ENCODE results near the gene ZMYND15.

The ZMYND15 gene

GRCh38 chr17:4717791-4718190 lies 21.8 kb upstream of the ZMYND15 start:
- DNase-seq: no peak

DNA sequence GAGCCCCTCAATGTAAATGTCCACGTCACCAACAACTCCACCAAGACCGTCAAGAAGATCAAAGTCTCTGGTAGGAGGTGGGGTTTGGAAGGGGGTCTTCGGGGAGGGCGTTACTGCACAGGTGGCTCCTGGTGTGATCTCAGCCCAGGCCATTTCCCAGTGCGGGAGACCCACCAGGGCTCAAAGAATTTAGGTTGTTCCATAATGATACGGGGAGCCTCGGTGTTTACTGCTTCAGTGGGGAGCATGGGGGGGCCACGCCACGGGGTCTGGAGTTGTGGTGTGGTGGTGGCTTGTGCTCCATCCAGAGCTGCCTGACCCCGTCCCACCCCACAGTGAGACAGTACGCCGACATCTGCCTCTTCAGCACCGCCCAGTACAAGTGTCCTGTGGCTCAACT lies 21.4 kb upstream of the ZMYND15 start:
- DNase-seq: no peak

DNA sequence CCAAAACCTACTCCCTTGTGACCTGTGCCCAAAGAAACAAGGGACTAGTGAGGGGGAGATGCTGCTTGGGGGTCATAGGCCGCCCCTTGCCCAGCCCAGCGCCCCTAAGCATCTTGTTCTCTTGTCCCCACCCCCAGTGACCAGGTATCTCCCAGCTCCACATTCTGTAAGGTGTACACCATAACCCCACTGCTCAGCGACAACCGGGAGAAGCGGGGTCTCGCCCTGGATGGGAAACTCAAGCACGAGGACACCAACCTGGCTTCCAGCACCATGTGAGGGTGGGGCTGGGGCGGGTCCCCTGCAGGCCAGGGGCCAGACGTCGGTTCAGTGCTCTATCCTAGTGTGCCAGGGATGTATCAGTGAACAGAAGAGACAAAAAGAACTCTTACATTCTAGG lies 20.5 kb upstream of the ZMYND15 start:
- DNase-seq: no peak

- DNase-seq: no peak
Observed at GRCh38 chr17:4719684-4720221, 19.9 kb upstream of the ZMYND15 start.

- DNase-seq: no peak
Observed at GRCh38 chr17:4720787-4721186, 18.8 kb upstream of the ZMYND15 start.

DNA sequence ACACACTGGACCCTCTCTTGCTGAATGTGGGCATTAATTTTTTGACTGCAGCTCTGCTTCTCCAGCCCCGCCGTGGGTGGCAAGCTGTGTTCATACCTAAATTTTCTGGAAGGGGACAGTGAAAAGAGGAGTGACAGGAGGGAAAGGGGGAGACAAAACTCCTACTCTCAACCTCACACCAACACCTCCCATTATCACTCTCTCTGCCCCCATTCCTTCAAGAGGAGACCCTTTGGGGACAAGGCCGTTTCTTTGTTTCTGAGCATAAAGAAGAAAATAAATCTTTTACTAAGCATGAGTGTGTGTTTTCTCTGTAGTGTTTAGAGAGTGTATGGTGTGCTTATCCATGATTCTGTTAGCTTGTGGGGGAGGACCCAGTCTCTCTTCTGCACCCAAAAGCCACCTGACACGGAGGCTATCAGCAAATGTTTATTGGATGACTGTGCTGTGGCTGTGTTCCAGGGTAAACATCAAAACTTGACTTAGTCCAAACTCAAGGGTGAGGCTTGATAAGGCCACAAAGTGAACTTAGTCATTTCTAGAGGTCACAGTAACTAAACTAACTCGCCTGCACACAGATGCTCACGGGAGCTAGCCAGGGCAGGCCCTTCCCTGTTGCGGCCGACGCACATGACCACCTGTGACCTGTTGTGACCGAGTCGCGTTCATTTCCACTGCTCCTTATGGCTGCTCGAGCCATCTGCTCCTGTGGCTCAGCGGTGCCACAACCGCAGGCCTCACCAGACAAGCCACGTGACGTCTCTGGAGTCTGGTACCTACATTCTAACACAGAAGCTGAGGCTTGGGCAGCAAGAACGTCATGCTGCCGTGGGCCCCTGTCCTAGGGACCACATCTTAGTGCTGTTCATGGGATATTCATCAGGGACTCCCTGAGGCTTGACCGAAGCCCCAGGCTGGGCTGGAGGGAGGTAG lies 18.2 kb upstream of the ZMYND15 start:
- DNase-seq: no peak

GRCh38 chr17:4722678-4723240 lies 16.9 kb upstream of the ZMYND15 start:
- DNase-seq: no peak

DNA sequence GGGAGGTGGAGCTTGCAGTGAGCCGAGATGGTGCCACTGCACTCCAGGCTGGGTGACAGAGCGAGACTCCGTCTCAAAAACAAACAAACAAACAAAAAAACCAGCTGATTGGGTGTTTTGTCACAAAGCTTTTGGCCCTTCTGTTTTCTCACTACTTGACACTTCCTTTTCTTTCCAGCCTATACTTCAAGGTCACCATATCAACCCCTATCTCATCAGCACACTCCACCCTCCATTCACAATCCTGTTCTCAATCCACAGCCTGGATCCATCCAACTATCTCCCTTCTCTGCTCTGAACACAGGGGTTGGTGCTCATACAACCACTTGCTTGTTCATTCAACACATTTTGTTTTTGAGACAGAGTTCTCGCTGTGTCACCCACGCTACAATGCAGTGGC lies 15.0 kb upstream of the ZMYND15 start:
- no peak for DNase-seq

- DNase-seq: no peak
Observed at GRCh38 chr17:4725646-4726310, 13.9 kb upstream of the ZMYND15 start.

DNA sequence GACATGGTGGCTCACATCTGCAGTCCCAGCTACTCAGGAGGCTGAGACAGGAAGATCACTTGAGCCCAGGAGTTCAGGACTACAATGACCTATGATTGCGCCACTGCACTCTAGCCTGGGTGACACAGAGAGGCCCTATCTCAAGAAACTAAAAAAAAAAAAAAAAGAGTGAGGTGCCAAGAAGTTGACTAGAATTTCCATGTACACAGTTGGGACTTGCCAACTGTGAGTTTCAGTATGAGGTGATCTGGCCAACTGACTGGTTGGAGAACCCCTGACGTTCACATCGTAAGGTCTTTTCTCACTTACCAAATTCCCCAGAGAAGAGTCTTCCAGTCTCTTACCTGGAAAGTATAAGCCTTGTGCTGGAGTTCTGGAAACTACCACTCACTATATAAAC lies 11.5 kb upstream of the ZMYND15 start:
- no peak for DNase-seq

DNA sequence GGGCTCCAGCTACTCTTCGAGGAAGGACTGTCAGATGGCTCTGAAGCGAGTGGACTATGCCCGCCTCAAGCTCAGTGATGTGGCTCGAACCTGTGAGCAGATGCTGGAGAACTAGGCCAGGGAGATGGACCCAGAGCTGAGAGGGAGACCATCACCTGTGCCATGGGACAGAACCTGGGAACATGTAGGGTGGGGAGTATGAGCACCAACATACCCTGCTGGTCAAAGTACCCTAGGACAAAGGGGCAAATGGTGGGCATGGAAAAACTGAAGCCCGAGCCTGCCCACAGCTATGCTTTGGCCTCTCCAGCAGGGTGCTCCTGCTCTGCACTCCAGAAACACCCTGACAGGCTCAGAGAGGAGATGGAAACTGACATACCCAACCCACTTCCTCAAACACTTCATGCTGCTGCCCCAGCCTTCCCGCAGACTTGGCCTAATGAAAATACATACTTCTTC lies 6.5 kb upstream of the ZMYND15 start:
- no peak for DNase-seq

GRCh38 chr17:4734857-4735475 lies 4.7 kb upstream of the ZMYND15 start:
- no peak for DNase-seq

- DNase-seq: no peak
Observed at GRCh38 chr17:4735876-4736651, 3.6 kb upstream of the ZMYND15 start.

DNA sequence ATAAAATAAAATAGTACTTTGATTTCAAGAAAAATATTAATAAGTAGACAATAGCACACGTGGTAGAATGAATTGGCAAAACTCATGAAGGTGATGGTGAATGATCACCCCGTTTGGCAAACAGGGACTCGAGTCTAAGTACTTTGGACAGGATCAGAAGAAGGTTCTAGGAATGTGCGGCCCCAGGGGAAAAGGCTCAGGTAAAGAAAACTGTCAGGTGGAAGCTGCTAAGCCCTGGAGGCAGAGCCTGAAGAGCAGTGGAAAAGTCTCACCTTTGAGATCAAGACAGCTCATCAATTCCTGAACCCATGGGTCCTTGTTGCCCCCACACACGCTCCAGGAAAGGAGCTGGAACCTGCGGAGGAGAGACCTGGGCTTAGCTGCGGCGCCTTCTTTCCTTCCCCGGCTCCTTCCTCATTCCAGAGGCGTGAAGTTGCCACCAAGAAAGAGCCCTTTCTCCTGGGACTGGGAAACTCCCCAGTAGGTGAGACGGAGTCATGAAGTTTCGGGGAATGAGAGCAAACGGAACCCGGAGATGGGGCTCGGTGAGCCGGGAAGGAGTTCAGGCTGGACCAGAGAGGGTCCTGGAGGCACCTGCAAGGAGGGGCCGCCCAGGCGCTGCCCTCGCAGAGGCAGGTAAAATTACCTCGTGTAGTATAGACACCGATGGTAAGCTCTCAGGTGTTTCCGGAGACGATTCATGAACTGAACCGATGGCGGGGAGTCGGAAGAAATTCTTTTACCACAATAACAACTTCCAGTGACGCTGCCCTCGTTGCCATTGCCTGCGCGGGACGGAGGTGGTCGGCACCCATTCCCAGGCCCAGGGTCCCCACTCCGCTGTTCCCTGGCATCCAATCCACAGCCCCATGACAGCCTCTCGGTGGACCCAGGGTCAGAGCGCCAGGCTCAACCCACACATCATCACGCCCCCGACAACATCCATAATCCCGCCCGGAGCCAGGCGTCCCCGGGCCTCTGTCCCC lies 1.2 kb upstream of the ZMYND15 start:
- no peak for DNase-seq

GRCh38 chr17:4740025-4740351 lies 355 bp downstream of the ZMYND15 start:
- DNase-seq: no peak

DNA sequence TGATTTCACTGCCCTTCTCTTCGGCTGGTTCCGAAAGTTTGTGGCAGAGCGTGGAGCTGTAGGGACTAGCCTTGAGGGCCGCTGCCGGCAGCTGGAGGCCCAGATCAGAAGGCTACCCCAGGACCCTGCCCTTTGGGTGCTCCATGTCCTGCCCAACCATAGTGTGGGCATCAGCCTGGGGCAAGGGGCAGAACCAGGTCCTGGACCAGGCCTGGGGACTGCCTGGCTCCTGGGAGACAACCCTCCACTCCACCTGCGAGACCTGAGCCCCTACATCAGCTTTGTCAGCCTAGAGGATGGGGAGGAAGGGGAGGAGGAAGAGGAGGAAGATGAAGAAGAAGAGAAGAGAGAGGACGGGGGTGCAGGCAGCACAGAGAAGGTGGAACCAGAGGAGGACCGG lies 951 bp downstream of the ZMYND15 start:
- no peak for DNase-seq

DNA sequence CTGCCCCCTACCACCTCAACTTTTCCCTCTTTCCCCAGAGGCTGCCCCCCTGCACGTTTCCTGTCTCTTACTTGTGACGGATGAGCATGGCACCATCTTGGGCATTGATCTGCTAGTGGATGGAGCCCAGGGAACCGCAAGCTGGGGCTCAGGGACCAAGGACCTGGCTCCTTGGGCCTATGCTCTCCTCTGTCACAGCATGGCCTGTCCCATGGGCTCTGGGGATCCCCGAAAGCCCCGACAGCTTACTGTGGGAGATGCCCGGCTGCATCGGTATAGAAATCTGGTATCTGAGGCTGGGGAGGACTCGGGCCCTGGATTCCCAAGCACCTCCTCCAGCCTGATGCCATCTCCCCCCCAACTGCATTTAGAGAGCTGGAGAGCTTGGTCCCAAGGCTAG lies 1.9 kb downstream of the ZMYND15 start:
- DNase-seq: no peak

GRCh38 chr17:4742133-4742532 lies 2.5 kb downstream of the ZMYND15 start:
- DNase-seq: no peak

- DNase-seq: no peak
Observed at GRCh38 chr17:4742629-4743028, 3.0 kb downstream of the ZMYND15 start.

DNA sequence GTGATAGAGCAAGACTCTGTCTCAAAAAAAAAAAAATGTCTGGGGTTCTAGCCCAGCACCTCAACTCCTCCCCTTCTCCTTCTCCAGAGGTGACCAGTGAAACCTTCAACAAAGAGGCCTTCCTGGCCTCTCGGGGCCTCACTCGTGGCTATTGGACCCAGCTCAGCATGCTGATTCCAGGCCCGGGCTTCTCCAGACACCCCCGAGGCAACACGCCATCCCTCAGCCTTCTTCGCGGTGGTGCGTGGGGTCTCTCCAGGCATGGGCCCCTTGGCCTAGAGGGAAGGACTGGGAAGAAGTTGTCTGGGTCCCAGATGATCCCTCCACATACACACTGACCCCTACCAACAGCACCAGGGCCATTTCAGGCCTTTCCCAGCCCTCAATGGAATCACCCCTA lies 3.6 kb downstream of the ZMYND15 start:
- no peak for DNase-seq

GRCh38 chr17:4743898-4744297 lies 4.3 kb downstream of the ZMYND15 start:
- no peak for DNase-seq

Measured in stimulated activated CD4-positive, alpha-beta T cell treated with anti-CD3 and anti-CD28 coated beads, Interleukin-15, amount 100 ng/mL, for 24 hours (primary cell).